Pons (tissue), 1 donor: ENCODE measurements around the gene ZNF311.
"Not testable (repeated sequence)": the region's sequence is repeated elsewhere in the genome, so short reads cannot be mapped to it uniquely, and the experiment has no call there.

Source experiments
- DNase-seq: peaks from one replicate; pipeline ENCODE4 v3.0.0-alpha.2; 2016; ENCODE audit warnings: low spot score

ZNF311 gene

GRCh38 chr6:28982476-28983266 is 22.4 kb downstream of the ZNF311 start:
- DNase-seq, result peak; percentile 63

- peak; percentile 94 for DNase-seq
Observed at GRCh38 chr6:28981833-28982475, 23.2 kb downstream of the ZNF311 start.

GRCh38 chr6:28981431-28981832 is 23.7 kb downstream of the ZNF311 start:
- DNase-seq, result no peak

- peak; percentile 58 for DNase-seq
Observed at GRCh38 chr6:28980852-28981430, 24.2 kb downstream of the ZNF311 start.

- DNase-seq, result no peak
Observed at GRCh38 chr6:28980137-28980851, 24.8 kb downstream of the ZNF311 start.

GRCh38 chr6:28979679-28980078 is 25.4 kb downstream of the ZNF311 start:
- DNase-seq, result no peak

GRCh38 chr6:28978959-28979561 is 26.1 kb downstream of the ZNF311 start:
- no peak for DNase-seq

- no peak for DNase-seq
Observed at GRCh38 chr6:28978133-28978491, 27.0 kb downstream of the ZNF311 start.

- DNase-seq, result no peak
Observed at GRCh38 chr6:28977341-28978132, 27.6 kb downstream of the ZNF311 start.

- DNase-seq, result no peak
Observed at GRCh38 chr6:28976677-28977076, 28.4 kb downstream of the ZNF311 start.

- no peak for DNase-seq
Observed at GRCh38 chr6:28974505-28974904, 30.6 kb downstream of the ZNF311 start.

- not testable (repeated sequence) for DNase-seq
Observed at GRCh38 chr6:28970056-28970455, 35.1 kb downstream of the ZNF311 start.

GRCh38 chr6:28969129-28969528 is 36.0 kb downstream of the ZNF311 start:
- DNase-seq, result no peak

GRCh38 chr6:28968476-28968875 is 36.6 kb downstream of the ZNF311 start:
- DNase-seq, result no peak

GRCh38 chr6:28965706-28966105 is 39.4 kb downstream of the ZNF311 start:
- no peak for DNase-seq

GRCh38 chr6:28960846-28961500 is 44.1 kb downstream of the ZNF311 start:
- DNase-seq, result no peak

- DNase-seq, result not testable (repeated sequence)
Observed at GRCh38 chr6:28958561-28959243, 46.4 kb downstream of the ZNF311 start.

GRCh38 chr6:28957795-28958314 is 47.3 kb downstream of the ZNF311 start:
- DNase-seq, result not testable (repeated sequence)

- DNase-seq, result no peak
Observed at GRCh38 chr6:28956331-28956730, 48.8 kb downstream of the ZNF311 start.
